ENCODE measurements around the gene TBC1D22A. TPM values are rescaled to one million over a fixed set of nuclear protein-coding genes. Genes with fewer than 3 reads are reported as not detected.
A peak's percentile ranks its signal among the peaks of the same experiment; 100 is the strongest.

TBC1D22A gene
- total RNA-seq, 3 donors from 2014 or later: 19.0 to 23.6 (median 23.6) TPM

- Histone ChIP-seq H3K4me1 (no peaks in the 10 kb centered on the region), H3K27me3 (no peaks in the 10 kb centered on the region), H3K27ac (no peak overlapping the region), H3K4me3 (no peak overlapping the region), H3K36me3 (no peaks in the 10 kb centered on the region), H3K9me3 (no peaks in the 10 kb centered on the region)
- peak in 1 of 2 donors; percentile 8 for DNase-seq (ENCODE audit: low spot score in 2 of 2)
- TF ChIP-seq CTCF (IDR thresholded peaks at IDR 0.05): no peak
- no peak for TF ChIP-seq POLR2AphosphoS5 (IDR thresholded peaks at IDR 0.05)
- TF ChIP-seq POLR2A (IDR thresholded peaks at IDR 0.05): no peak
- intact Hi-C loops (cut with DNase I; ENCODE audit: low total_unique reads): no loop called here
These were observed 337.6 kb downstream of the TBC1D22A start for GRCh38 chr22:47100019-47100418.

- H3K27ac ChIP-seq: no peak overlapping the region
- intact Hi-C loops (cut with DNase I; ENCODE audit: low total_unique reads): no loop called here
- no peak for DNase-seq (ENCODE audit: low spot score in 2 of 2)
These were observed 338.3 kb downstream of the TBC1D22A start for GRCh38 chr22:47100646-47101200.

GRCh38 chr22:47101321-47101885 is 339.0 kb downstream of the TBC1D22A start:
- H3K27me3 ChIP-seq: no peaks in the 10 kb centered on the region
- intact Hi-C loops (cut with DNase I; ENCODE audit: low total_unique reads): no loop called here
- H3K4me1 ChIP-seq: no peaks in the 10 kb centered on the region
- H3K36me3 ChIP-seq: no peaks in the 10 kb centered on the region
- no peak overlapping the region for H3K4me3 ChIP-seq
- no peak overlapping the region for H3K27ac ChIP-seq
- H3K9me3 ChIP-seq: no peaks in the 10 kb centered on the region
- TF ChIP-seq POLR2A (IDR thresholded peaks at IDR 0.05): no peak
- no peak for TF ChIP-seq CTCF (IDR thresholded peaks at IDR 0.05)
- no peak for TF ChIP-seq POLR2AphosphoS5 (IDR thresholded peaks at IDR 0.05)
- no peak for DNase-seq (ENCODE audit: low spot score in 2 of 2)

More at GRCh38 chr22:47100646-47101200, 338.3 kb downstream of the TBC1D22A start:
- Histone ChIP-seq H3K4me3 (no peak overlapping the region), H3K9me3 (no peaks in the 10 kb centered on the region), H3K4me1 (no peaks in the 10 kb centered on the region), H3K36me3 (no peaks in the 10 kb centered on the region), H3K27me3 (no peaks in the 10 kb centered on the region)
- no peak for TF ChIP-seq POLR2AphosphoS5 (IDR thresholded peaks at IDR 0.05)
- no peak for TF ChIP-seq CTCF (IDR thresholded peaks at IDR 0.05)
- no peak for TF ChIP-seq POLR2A (IDR thresholded peaks at IDR 0.05)

GRCh38 chr22:47102081-47102480 is 339.6 kb downstream of the TBC1D22A start:
- Histone ChIP-seq H3K9me3 (no peaks in the 10 kb centered on the region), H3K36me3 (no peaks in the 10 kb centered on the region), H3K27me3 (no peaks in the 10 kb centered on the region), H3K27ac (no peak overlapping the region), H3K4me3 (no peak overlapping the region), H3K4me1 (no peaks in the 10 kb centered on the region)
- DNase-seq (ENCODE audit: low spot score in 2 of 2): no peak
- intact Hi-C loops (cut with DNase I; ENCODE audit: low total_unique reads): no loop called here
- TF ChIP-seq POLR2AphosphoS5 (IDR thresholded peaks at IDR 0.05): no peak
- TF ChIP-seq CTCF (IDR thresholded peaks at IDR 0.05): no peak
- no peak for TF ChIP-seq POLR2A (IDR thresholded peaks at IDR 0.05)

- Histone ChIP-seq H3K4me3 (no peak overlapping the region), H3K27me3 (no peaks in the 10 kb centered on the region), H3K27ac (no peak overlapping the region), H3K36me3 (no peaks in the 10 kb centered on the region), H3K9me3 (no peaks in the 10 kb centered on the region), H3K4me1 (no peaks in the 10 kb centered on the region)
- DNase-seq (ENCODE audit: low spot score in 2 of 2): no peak
- intact Hi-C loops (cut with DNase I; ENCODE audit: low total_unique reads): no loop called here
- TF ChIP-seq POLR2AphosphoS5 (IDR thresholded peaks at IDR 0.05) (no peak), POLR2A (IDR thresholded peaks at IDR 0.05) (no peak), CTCF (IDR thresholded peaks at IDR 0.05) (no peak)
These were observed 340.2 kb downstream of the TBC1D22A start for GRCh38 chr22:47102648-47103047.
